Thyroid gland (tissue), 4 donors: ENCODE data around the gene CLEC2B. TPM values are rescaled to one million over a fixed set of nuclear protein-coding genes. Genes with fewer than 3 reads are reported as not detected.

ENCODE experiments used
- DNase-seq, 2 donors: peaks; one replicate each; pipeline ENCODE4 v3.0.0-alpha.2; 2019
- H3K27ac ChIP-seq, 3 donors: fragments of 200-600 bp; sonication (generic); 1 replicate in 2 of 3; 2 replicates in 1 of 3; pipeline ENCODE4 v1.5.1; 2016 to 2019; ENCODE audit warnings: mild to moderate bottlenecking in 1 of 3, moderate library complexity in 1 of 3
- H3K27me3 ChIP-seq: fragments of 200-600 bp; sonication (generic); one replicate; pipeline ENCODE4 v1.5.1; 2019
- H3K36me3 ChIP-seq, 2 donors: fragments of 200-600 bp; sonication (generic); one replicate each; pipeline ENCODE4 v1.5.1; 2016 to 2019
- H3K4me1 ChIP-seq, 2 donors: fragments of 200-600 bp; sonication (generic); one replicate each; pipeline ENCODE4 v1.5.1; 2017 to 2019
- H3K4me3 ChIP-seq, 3 donors: fragments of 200-600 bp; sonication (generic); replicated peaks in 1 of 3; 1 replicate in 2 of 3; 2 replicates in 1 of 3; pipeline ENCODE4 v1.5.1; 2016; ENCODE audit warnings: mild to moderate bottlenecking in 1 of 3
- H3K9me3 ChIP-seq: fragments of 200-600 bp; sonication (generic); one replicate; pipeline ENCODE4 v1.5.1; 2017
- POLR2A ChIP-seq, 2 donors: fragments of 450-650 bp; IDR thresholded peaks; one replicate each; pipeline ENCODE4 v1.6.1; 2017; ENCODE audit warnings: antibody characterized with exemption in 2 of 2, mild to moderate bottlenecking in 2 of 2, moderate library complexity in 1 of 2
- WGBS, 2 donors: methylation state at CpG; one replicate each; pipeline ENCODE4 v1.1.5; 2017; 5-methylcytosine and 5-hydroxymethylcytosine counted together
- intact Hi-C: fragments of 100-400 bp; cut with DNase I; formaldehyde crosslinking; loops from one replicate; pipeline ENCODE4 v1.15.1; 2023
- total RNA-seq, 4 donors: library from RNA; depleted of rRNA; stranded (reverse); fragments of >200 nt; gene quantifications; one replicate each; pipeline ENCODE4 v1.2.3, GENCODE V29; 2016
- TF ChIP-seq, protein P1 (sequence below), 6 experiments: fragments of 200-600 bp in 3 of 6; fragments of 450-650 bp in 3 of 6; sonication (generic) in 3 of 6; IDR thresholded peaks; one replicate each; pipeline ENCODE4 v1.5.1; 2016 to 2019; ENCODE audit warnings: antibody characterized with exemption in 6 of 6, mild to moderate bottlenecking in 2 of 6, inconsistent platforms in 1 of 6, moderate library complexity in 1 of 6

Gene CLEC2B
- 10 to 100 TPM in 3 of 4 donors, 1 to 10 TPM in 1; 7.3 to 25.2 (median 16.7) TPM for total RNA-seq

DNA sequence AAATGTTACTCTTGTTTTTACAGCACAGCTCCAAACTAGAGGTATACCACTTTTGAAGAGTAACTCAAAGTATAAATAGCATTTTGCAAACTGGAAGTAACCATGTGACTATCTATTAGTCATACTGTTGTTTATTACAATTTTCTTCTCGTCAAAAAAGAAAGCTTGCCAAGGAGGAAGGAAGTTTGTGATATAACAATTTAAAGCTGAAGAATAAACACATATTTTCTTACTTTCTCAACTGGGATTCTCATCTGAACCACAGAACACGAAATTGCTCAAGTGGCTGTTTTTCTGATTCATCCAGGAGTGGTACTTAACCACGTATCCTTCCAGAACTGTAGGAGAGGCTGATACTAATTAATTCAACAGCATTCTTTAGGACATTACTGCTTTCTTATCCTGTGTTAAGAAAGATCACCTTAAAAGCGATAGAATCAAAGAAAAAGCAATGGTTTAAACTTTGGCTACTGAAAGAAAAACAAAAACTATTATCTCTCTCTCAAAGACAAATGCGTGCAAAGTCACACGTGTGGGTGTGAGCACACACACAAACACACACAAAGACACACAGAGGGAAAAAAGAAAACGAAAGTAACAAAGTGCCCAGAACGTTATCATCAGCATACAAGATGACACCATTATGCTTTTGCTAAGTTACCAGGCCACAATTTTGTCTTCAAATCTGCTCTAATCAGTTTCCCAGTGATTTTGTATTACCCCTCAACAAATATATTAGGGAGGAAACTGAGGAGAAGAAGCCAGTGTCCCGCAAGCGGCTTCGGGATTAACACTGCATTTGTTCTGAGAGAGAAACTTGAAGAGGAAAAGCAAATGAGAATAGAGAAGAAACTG is at the start of gene CLEC2B:
Gene CLEC2B (minus strand): TSS at position 48 of the 855 bp plus-strand sequence.
- intact Hi-C loops, result no loop called here
- Histone ChIP-seq H3K4me3 (peak within 1 kb of the TSS in 2 of 3 donors; percentile 27 to 61), H3K9me3 (no peaks in the 10 kb centered on the region), H3K36me3 (no peaks in the 10 kb centered on the region), H3K27me3 (no peaks in the 10 kb centered on the region), H3K27ac (peak within 1 kb of the TSS; percentile 70 to 94 (median 79)), H3K4me1 (no peaks in the 10 kb centered on the region)
- TF ChIP-seq POLR2A (IDR thresholded peaks at IDR 0.05), result peak in 1 of 2 donors; percentile 38
- TF ChIP-seq, protein P1, sequence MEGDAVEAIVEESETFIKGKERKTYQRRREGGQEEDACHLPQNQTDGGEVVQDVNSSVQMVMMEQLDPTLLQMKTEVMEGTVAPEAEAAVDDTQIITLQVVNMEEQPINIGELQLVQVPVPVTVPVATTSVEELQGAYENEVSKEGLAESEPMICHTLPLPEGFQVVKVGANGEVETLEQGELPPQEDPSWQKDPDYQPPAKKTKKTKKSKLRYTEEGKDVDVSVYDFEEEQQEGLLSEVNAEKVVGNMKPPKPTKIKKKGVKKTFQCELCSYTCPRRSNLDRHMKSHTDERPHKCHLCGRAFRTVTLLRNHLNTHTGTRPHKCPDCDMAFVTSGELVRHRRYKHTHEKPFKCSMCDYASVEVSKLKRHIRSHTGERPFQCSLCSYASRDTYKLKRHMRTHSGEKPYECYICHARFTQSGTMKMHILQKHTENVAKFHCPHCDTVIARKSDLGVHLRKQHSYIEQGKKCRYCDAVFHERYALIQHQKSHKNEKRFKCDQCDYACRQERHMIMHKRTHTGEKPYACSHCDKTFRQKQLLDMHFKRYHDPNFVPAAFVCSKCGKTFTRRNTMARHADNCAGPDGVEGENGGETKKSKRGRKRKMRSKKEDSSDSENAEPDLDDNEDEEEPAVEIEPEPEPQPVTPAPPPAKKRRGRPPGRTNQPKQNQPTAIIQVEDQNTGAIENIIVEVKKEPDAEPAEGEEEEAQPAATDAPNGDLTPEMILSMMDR (IDR thresholded peaks at IDR 0.05), result no peak
- DNase-seq, result no peak
- WGBS, 2 donors, result 7% methylated on average over 11 of the region's 11 CpGs

DNA sequence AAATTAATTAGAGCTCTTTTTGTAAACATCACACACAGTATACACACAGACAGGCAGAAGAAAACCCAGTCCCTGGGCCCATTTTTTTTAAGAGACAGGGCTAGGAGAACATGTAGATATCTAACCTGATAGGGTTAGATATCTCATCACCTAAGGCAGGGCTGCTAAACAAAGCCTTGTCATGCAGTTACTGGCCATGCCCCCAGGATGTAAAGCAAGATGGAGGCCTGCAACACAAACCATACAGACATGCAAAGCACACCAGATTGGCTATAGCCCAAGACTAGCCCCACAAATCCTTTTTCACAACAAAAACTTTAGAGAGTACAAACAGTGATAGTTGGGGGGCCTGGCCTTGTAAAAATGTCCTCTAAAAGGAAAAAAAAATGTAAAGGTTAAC is 42.6 kb upstream of the CLEC2B start:
- Histone ChIP-seq H3K4me3 (no peak overlapping the region), H3K27me3 (no peaks in the 10 kb centered on the region), H3K9me3 (no peaks in the 10 kb centered on the region), H3K27ac (no peak overlapping the region), H3K36me3 (no peaks in the 10 kb centered on the region), H3K4me1 (no peaks in the 10 kb centered on the region)
- intact Hi-C loops, result no loop called here
- DNase-seq, result no peak
- no peak for TF ChIP-seq POLR2A (IDR thresholded peaks at IDR 0.05)
- TF ChIP-seq, protein P1 (IDR thresholded peaks at IDR 0.05), result no peak

DNA sequence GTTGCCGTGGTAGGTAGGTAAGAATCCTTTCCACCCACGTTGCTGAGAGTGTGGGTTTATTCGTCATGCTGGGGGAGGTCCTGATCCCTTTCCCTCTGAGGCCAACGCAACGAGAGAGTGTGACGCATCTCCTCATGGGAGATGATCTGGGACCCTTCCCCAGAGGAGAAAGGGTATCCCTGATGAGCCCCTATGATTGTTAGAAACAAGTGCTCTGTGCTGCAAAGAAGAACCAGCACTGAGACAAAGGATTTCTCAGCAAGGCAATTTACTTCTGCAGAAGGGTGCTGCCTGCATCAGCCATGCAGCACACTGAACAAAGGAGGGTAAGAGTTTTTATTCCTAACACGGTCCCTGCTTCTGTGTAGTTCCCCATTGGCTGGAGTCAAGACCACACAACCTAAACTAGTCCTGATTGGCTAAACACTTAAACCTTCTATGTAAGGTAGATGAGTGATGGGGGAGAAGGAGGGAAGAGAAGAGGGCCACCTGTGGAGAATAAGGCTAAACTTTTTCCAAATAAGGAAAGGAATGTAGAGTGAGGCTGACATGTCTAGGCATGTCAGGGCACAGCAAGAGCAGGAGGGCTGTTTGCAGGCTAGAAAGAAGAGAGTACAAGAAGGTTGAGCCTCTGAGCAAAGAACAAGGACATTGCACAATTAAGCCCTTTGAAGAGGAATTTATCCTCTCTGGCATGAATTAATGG is 41.7 kb upstream of the CLEC2B start:
- no peak for DNase-seq
- Histone ChIP-seq H3K36me3 (no peaks in the 10 kb centered on the region), H3K27ac (no peak overlapping the region), H3K27me3 (no peaks in the 10 kb centered on the region), H3K4me3 (no peak overlapping the region), H3K4me1 (no peaks in the 10 kb centered on the region), H3K9me3 (no peaks in the 10 kb centered on the region)
- TF ChIP-seq POLR2A (IDR thresholded peaks at IDR 0.05), result no peak
- TF ChIP-seq, protein P1 (IDR thresholded peaks at IDR 0.05), result no peak
- intact Hi-C loops, result no loop called here
- 85 to 86% methylated on average over 7 of the region's 7 CpGs for WGBS, 2 donors

DNA sequence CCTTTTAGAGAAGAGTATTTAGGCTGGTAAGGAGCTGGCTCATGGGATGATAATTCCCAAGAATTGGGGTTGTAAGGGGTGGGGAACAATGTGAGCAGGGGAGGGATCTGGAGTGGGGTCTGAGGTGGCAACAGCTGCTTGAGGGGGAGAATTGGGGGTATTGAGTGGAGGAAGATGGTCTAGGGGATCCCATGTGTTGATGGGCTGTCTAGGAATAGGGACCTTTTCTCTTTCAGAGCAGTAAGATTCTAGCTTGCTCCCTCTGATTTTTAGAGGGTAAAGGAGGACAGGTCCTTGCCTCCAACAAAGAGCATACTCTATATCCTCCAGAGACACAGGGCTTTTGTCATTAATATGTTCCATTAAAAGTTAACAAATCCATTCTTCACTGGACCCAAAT is 40.6 kb upstream of the CLEC2B start:
- TF ChIP-seq POLR2A (IDR thresholded peaks at IDR 0.05), result no peak
- TF ChIP-seq, protein P1 (IDR thresholded peaks at IDR 0.05), result no peak
- H3K9me3 ChIP-seq, result no peaks in the 10 kb centered on the region
- H3K4me1 ChIP-seq, result no peaks in the 10 kb centered on the region
- no peaks in the 10 kb centered on the region for H3K36me3 ChIP-seq
- no peak for DNase-seq
- H3K4me3 ChIP-seq, result no peak overlapping the region
- no peak overlapping the region for H3K27ac ChIP-seq
- H3K27me3 ChIP-seq, result no peaks in the 10 kb centered on the region
- intact Hi-C loops, result no loop called here

DNA sequence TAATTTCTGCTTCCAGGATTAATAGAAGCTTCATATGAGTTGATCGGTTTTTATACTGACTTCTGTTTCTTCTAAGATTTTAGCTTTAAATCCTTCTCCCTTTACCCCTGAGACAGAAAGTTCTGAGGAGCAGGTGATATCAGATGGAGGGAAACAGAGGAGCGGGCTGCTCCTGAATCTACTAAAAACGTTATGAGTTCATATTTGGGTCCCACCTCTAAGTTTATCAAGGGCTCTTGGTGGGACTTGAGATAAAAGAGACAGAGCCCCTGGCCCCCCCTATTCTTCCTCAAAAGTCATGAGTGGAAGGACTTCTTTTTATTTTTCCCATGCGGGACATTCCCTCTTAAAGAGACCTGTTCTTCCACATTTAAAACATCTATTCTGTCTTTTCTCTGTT is 39.2 kb upstream of the CLEC2B start:
- DNase-seq, result no peak
- intact Hi-C loops, result no loop called here
- H3K9me3 ChIP-seq, result no peaks in the 10 kb centered on the region
- no peak overlapping the region for H3K27ac ChIP-seq
- no peaks in the 10 kb centered on the region for H3K4me1 ChIP-seq
- no peaks in the 10 kb centered on the region for H3K36me3 ChIP-seq
- TF ChIP-seq, protein P1 (IDR thresholded peaks at IDR 0.05), result no peak
- no peak for TF ChIP-seq POLR2A (IDR thresholded peaks at IDR 0.05)
- H3K27me3 ChIP-seq, result no peaks in the 10 kb centered on the region
- WGBS, 2 donors, result 85 to 92% methylated on average over 4 of the region's 4 CpGs
- no peak overlapping the region for H3K4me3 ChIP-seq
